BJ (cell line): Measurements from ENCODE around the gene PHACTR3. TPM values are rescaled to one million over a fixed set of nuclear protein-coding genes. Genes with fewer than 3 reads are reported as not detected.

ENCODE experiments used
- CTCF ChIA-PET: fragments of 350-600 bp; formaldehyde crosslinking; extraction: SDS; loops from one replicate; lab custom pipeline; 2021; ENCODE audit warnings: antibody characterized with exemption, inconsistent platforms; lab: Yijun Ruan, JAX
- POLR2A ChIA-PET: fragments of 300-600 bp; sonication (Branson Sonifier 250); formaldehyde crosslinking; extraction: SDS; loops from one replicate; lab custom pipeline; 2021; ENCODE audit warnings: antibody characterized with exemption; lab: Charles Lee
- DNase-seq: peaks from one replicate; pipeline ENCODE4 v3.0.0-alpha.2; 2011; ENCODE audit warnings: low read depth
- H3K27me3 ChIP-seq: 2 replicates; pipeline ENCODE4 v1.6.0; 2011; ENCODE audit warnings: low read length; ENCODE audit not compliant: control insufficient read depth, insufficient read depth
- H3K36me3 ChIP-seq: 2 replicates; pipeline ENCODE4 v1.5.1; 2011; ENCODE audit warnings: low read length; ENCODE audit not compliant: control insufficient read depth, insufficient read depth
- H3K4me3 ChIP-seq: 2 replicates; pipeline ENCODE4 v1.5.1; 2011; ENCODE audit warnings: low read depth, mild to moderate bottlenecking, control low read depth, low read length
- CTCF ChIP-seq: IDR thresholded peaks from 2 replicates; pipeline ENCODE4 v1.5.1; 2011; ENCODE audit warnings: low read depth, mild to moderate bottlenecking, control low read depth, inconsistent platforms, low read length, moderate library complexity; ENCODE audit not compliant: insufficient read depth
- polyA plus RNA-seq: library from polyadenylated mRNA; depleted of rRNA; stranded (reverse); fragments of >200 nt; gene quantifications from 2 replicates; pipeline ENCODE4 v1.2.3, GENCODE V29; 2011

PHACTR3 gene
- polyA plus RNA-seq, 1 experiment, result not detected

- CTCF ChIA-PET, result interaction anchor here (0.6 to 2.8 kb wide), 2 partner anchors 9 to 15 kb away, joined by 3 to 19 read pairs; no protein-coding TSS in a partner anchor
Observed at GRCh38 chr20:59792300-59792699, 188.0 kb downstream of the PHACTR3 start.

GRCh38 chr20:59794555-59794954 is 190.2 kb downstream of the PHACTR3 start:
- POLR2A ChIA-PET, result no interaction called here
- TF ChIP-seq CTCF, result no peak

More at GRCh38 chr20:59792300-59792699, 188.0 kb downstream of the PHACTR3 start:
- Histone ChIP-seq H3K4me3 (no peak overlapping the region), H3K36me3 (no peaks in the 10 kb centered on the region), H3K27me3 (no peaks in the 10 kb centered on the region)
- no peak for DNase-seq
- POLR2A ChIA-PET, result no interaction called here
- no peak for TF ChIP-seq CTCF

GRCh38 chr20:59800309-59800708 is 196.0 kb downstream of the PHACTR3 start:
- DNase-seq, result no peak
- Histone ChIP-seq H3K27me3 (no peaks in the 10 kb centered on the region), H3K36me3 (no peaks in the 10 kb centered on the region), H3K4me3 (no peak overlapping the region)
- ChIA-PET CTCF (interaction anchor here (1.2 to 2.1 kb wide), 3 partner anchors 17 to 425 kb away, joined by 3 to 4 read pairs (median 3); no protein-coding TSS in a partner anchor), POLR2A (no interaction called here)
- no peak for TF ChIP-seq CTCF

More at GRCh38 chr20:59794555-59794954, 190.2 kb downstream of the PHACTR3 start:
- no peaks in the 10 kb centered on the region for H3K27me3 ChIP-seq
- H3K4me3 ChIP-seq, result no peak overlapping the region
- no peak for DNase-seq
- H3K36me3 ChIP-seq, result no peaks in the 10 kb centered on the region
- CTCF ChIA-PET, result no interaction called here

GRCh38 chr20:59802018-59802417 is 197.7 kb downstream of the PHACTR3 start:
- POLR2A ChIA-PET, result no interaction called here
- TF ChIP-seq CTCF, result no peak
- DNase-seq, result no peak
- Histone ChIP-seq H3K36me3 (no peaks in the 10 kb centered on the region), H3K4me3 (no peak overlapping the region), H3K27me3 (no peaks in the 10 kb centered on the region)
- CTCF ChIA-PET, result interaction anchor here (1.1 kb wide), 1 partner anchor 48 kb away, joined by 3 read pairs; no protein-coding TSS in a partner anchor

GRCh38 chr20:59802471-59803221 is 198.3 kb downstream of the PHACTR3 start:
- ChIA-PET POLR2A (no interaction called here), CTCF (no interaction called here)
- Histone ChIP-seq H3K4me3 (no peak overlapping the region), H3K27me3 (no peaks in the 10 kb centered on the region), H3K36me3 (no peaks in the 10 kb centered on the region)
- no peak for DNase-seq
- no peak for TF ChIP-seq CTCF
